Stimulated activated naive B cell treated with anti-CD40 and anti-IgM and Interleukin-4, amounts not matched to agents 10 μg/mL and 1 μg/mL and 100 μg/mL, for 72 hours (primary cell): ENCODE results near the gene TWSG1.

Experiments used
- ATAC-seq, 2 donors: fragments of 150-1000 bp; cut with Tn5 transposase; replicated peaks; 2 replicates each; pipeline ENCODE4 v1.10.0; 2021; ENCODE audit warnings: moderate library complexity in 1 of 2
- DNase-seq: peaks from one replicate; pipeline ENCODE4 v3.0.0; 2021
- H3K27ac Mint-ChIP-seq: one replicate; pipeline ENCODE4 v1.8.0; 2022; ENCODE audit warnings: mild to moderate bottlenecking, mixed read lengths
- H3K27me3 Mint-ChIP-seq, 2 donors: one replicate each; pipeline ENCODE4 v1.8.0; 2022; ENCODE audit warnings: mixed read lengths in 2 of 2
- H3K36me3 Mint-ChIP-seq, 2 donors: one replicate each; pipeline ENCODE4 v1.8.0; 2022; ENCODE audit warnings: mixed read lengths in 2 of 2, mild to moderate bottlenecking in 1 of 2
- H3K4me1 Mint-ChIP-seq, 2 donors: one replicate each; pipeline ENCODE4 v1.8.0; 2022; ENCODE audit warnings: mixed read lengths in 2 of 2, mild to moderate bottlenecking in 1 of 2
- H3K4me3 Mint-ChIP-seq, 2 donors: one replicate each; pipeline ENCODE4 v1.8.0; 2022; ENCODE audit warnings: mild to moderate bottlenecking in 2 of 2, mixed read lengths in 2 of 2, moderate library complexity in 1 of 2
- H3K9me3 Mint-ChIP-seq, 2 donors: one replicate each; pipeline ENCODE4 v1.8.0; 2022; ENCODE audit warnings: mixed read lengths in 2 of 2, mild to moderate bottlenecking in 1 of 2

TWSG1 gene

GRCh38 chr18:9334329-9334972 lies at the start of gene TWSG1:
Gene TWSG1, plus strand, starts transcription at chr18:9334773. Its CDS starts 2,457 bp downstream, at chr18:9337230.
- Mint-ChIP-seq H3K4me3 (peak within 1 kb of the TSS; percentile 91 to 93), H3K4me1 (peaks cover 5 to 19% of the 10 kb centered on the region in 2 donors), H3K27me3 (peaks cover 3 to 11% of the 10 kb centered on the region in 2 donors), H3K27ac (peak within 1 kb of the TSS; percentile 69), H3K36me3 (peaks cover 0 to 4% of the 10 kb centered on the region in 2 donors), H3K9me3 (peaks cover 0 to 1% of the 10 kb centered on the region in 2 donors)
- DNase-seq (peak; percentile 87), ATAC-seq (peak; percentile 88 to 92)

GRCh38 chr18:9285604-9286003 lies 49.0 kb upstream of the TWSG1 start:
- Mint-ChIP-seq H3K4me3 (no peak overlapping the region), H3K27ac (no peak overlapping the region), H3K9me3 (peaks cover 0 to 2% of the 10 kb centered on the region in 2 donors), H3K4me1 (no peaks in the 10 kb centered on the region), H3K36me3 (peaks cover 18 to 27% of the 10 kb centered on the region in 2 donors), H3K27me3 (no peaks in the 10 kb centered on the region)
- ATAC-seq: no peak
- DNase-seq: no peak

GRCh38 chr18:9287036-9287435 lies 47.5 kb upstream of the TWSG1 start:
- no peaks in the 10 kb centered on the region for H3K27me3 Mint-ChIP-seq
- peaks cover 0 to 2% of the 10 kb centered on the region in 2 donors for H3K9me3 Mint-ChIP-seq
- peaks cover 21 to 28% of the 10 kb centered on the region in 2 donors for H3K36me3 Mint-ChIP-seq
- ATAC-seq (no peak), DNase-seq (no peak)
- H3K27ac Mint-ChIP-seq: no peak overlapping the region
- no peak overlapping the region for H3K4me3 Mint-ChIP-seq
- H3K4me1 Mint-ChIP-seq: no peaks in the 10 kb centered on the region

- H3K9me3 Mint-ChIP-seq: peaks cover 10 to 12% of the 10 kb centered on the region in 2 donors
- DNase-seq: no peak
- no peaks in the 10 kb centered on the region for H3K4me1 Mint-ChIP-seq
Measured at GRCh38 chr18:9289698-9290097, 44.9 kb upstream of the TWSG1 start.

GRCh38 chr18:9290156-9290555 lies 44.4 kb upstream of the TWSG1 start:
- no peak for ATAC-seq
- no peak overlapping the region for H3K4me3 Mint-ChIP-seq
- DNase-seq: no peak
- no peaks in the 10 kb centered on the region for H3K4me1 Mint-ChIP-seq
- no peaks in the 10 kb centered on the region for H3K27me3 Mint-ChIP-seq
- H3K9me3 Mint-ChIP-seq: peaks cover 10 to 12% of the 10 kb centered on the region in 2 donors
- H3K27ac Mint-ChIP-seq: no peak overlapping the region
- H3K36me3 Mint-ChIP-seq: peaks cover 23 to 37% of the 10 kb centered on the region in 2 donors

More at GRCh38 chr18:9289698-9290097, 44.9 kb upstream of the TWSG1 start:
- Mint-ChIP-seq H3K27me3 (no peaks in the 10 kb centered on the region), H3K4me3 (no peak overlapping the region), H3K36me3 (peaks cover 23 to 37% of the 10 kb centered on the region in 2 donors), H3K27ac (no peak overlapping the region)
- ATAC-seq: no peak

- H3K27me3 Mint-ChIP-seq: no peaks in the 10 kb centered on the region
- peaks cover 17 to 26% of the 10 kb centered on the region in 2 donors for H3K36me3 Mint-ChIP-seq
- H3K27ac Mint-ChIP-seq: no peak overlapping the region
- H3K4me3 Mint-ChIP-seq: no peak overlapping the region
- H3K9me3 Mint-ChIP-seq: peaks cover 10 to 12% of the 10 kb centered on the region in 2 donors
- DNase-seq (no peak), ATAC-seq (no peak)
- H3K4me1 Mint-ChIP-seq: no peaks in the 10 kb centered on the region
Measured at GRCh38 chr18:9292047-9292446, 42.5 kb upstream of the TWSG1 start.

- H3K27ac Mint-ChIP-seq: no peak overlapping the region
- peaks cover 15 to 26% of the 10 kb centered on the region in 2 donors for H3K36me3 Mint-ChIP-seq
- DNase-seq (no peak), ATAC-seq (no peak)
- peaks cover 10 to 17% of the 10 kb centered on the region in 2 donors for H3K9me3 Mint-ChIP-seq
- H3K4me1 Mint-ChIP-seq: no peaks in the 10 kb centered on the region
- no peak overlapping the region for H3K4me3 Mint-ChIP-seq
- no peaks in the 10 kb centered on the region for H3K27me3 Mint-ChIP-seq
Measured at GRCh38 chr18:9293948-9294347, 40.6 kb upstream of the TWSG1 start.

GRCh38 chr18:9296233-9297006 lies 38.2 kb upstream of the TWSG1 start:
- DNase-seq (no peak), ATAC-seq (no peak)
- H3K27ac Mint-ChIP-seq: no peak overlapping the region
- no peaks in the 10 kb centered on the region for H3K4me1 Mint-ChIP-seq
- H3K36me3 Mint-ChIP-seq: peaks cover 9 to 28% of the 10 kb centered on the region in 2 donors
- H3K9me3 Mint-ChIP-seq: peaks cover 10 to 15% of the 10 kb centered on the region in 2 donors
- no peak overlapping the region for H3K4me3 Mint-ChIP-seq
- no peaks in the 10 kb centered on the region for H3K27me3 Mint-ChIP-seq

- no peak for ATAC-seq
- peaks cover 6 to 24% of the 10 kb centered on the region in 2 donors for H3K36me3 Mint-ChIP-seq
- no peak overlapping the region for H3K4me3 Mint-ChIP-seq
- H3K9me3 Mint-ChIP-seq: peaks cover 11 to 15% of the 10 kb centered on the region in 2 donors
- H3K27me3 Mint-ChIP-seq: no peaks in the 10 kb centered on the region
- no peak overlapping the region for H3K27ac Mint-ChIP-seq
- no peaks in the 10 kb centered on the region for H3K4me1 Mint-ChIP-seq
- DNase-seq: no peak
Measured at GRCh38 chr18:9297007-9297393, 37.6 kb upstream of the TWSG1 start.

GRCh38 chr18:9304388-9305070 lies 30.0 kb upstream of the TWSG1 start:
- H3K27ac Mint-ChIP-seq: no peak overlapping the region
- H3K4me3 Mint-ChIP-seq: no peak overlapping the region
- H3K9me3 Mint-ChIP-seq: peaks cover 30 to 37% of the 10 kb centered on the region in 2 donors
- no peak for ATAC-seq
- peaks cover 18 to 24% of the 10 kb centered on the region in 2 donors for H3K36me3 Mint-ChIP-seq
- H3K4me1 Mint-ChIP-seq: no peaks in the 10 kb centered on the region
- H3K27me3 Mint-ChIP-seq: peaks cover 16 to 20% of the 10 kb centered on the region in 2 donors
- no peak for DNase-seq

- ATAC-seq (no peak), DNase-seq (no peak)
- Mint-ChIP-seq H3K4me3 (no peak overlapping the region), H3K4me1 (no peaks in the 10 kb centered on the region), H3K27me3 (peaks cover 23 to 30% of the 10 kb centered on the region in 2 donors), H3K36me3 (peaks cover 0 to 4% of the 10 kb centered on the region in 2 donors), H3K27ac (no peak overlapping the region), H3K9me3 (peaks cover 4% of the 10 kb centered on the region in 2 donors)
Measured at GRCh38 chr18:9319333-9319732, 15.2 kb upstream of the TWSG1 start.

GRCh38 chr18:9321017-9321452 lies 13.5 kb upstream of the TWSG1 start:
- Mint-ChIP-seq H3K27me3 (peaks cover 17 to 24% of the 10 kb centered on the region in 2 donors), H3K36me3 (peaks cover 0 to 4% of the 10 kb centered on the region in 2 donors), H3K9me3 (peaks cover 4% of the 10 kb centered on the region in 2 donors), H3K4me1 (no peaks in the 10 kb centered on the region), H3K27ac (no peak overlapping the region), H3K4me3 (no peak overlapping the region)
- DNase-seq: no peak
- ATAC-seq: no peak

- no peak for ATAC-seq
- peaks cover 0 to 4% of the 10 kb centered on the region in 2 donors for H3K36me3 Mint-ChIP-seq
Measured at GRCh38 chr18:9321736-9322135, 12.8 kb upstream of the TWSG1 start.

GRCh38 chr18:9322744-9323143 lies 11.8 kb upstream of the TWSG1 start:
- peaks cover 17 to 29% of the 10 kb centered on the region in 2 donors for H3K27me3 Mint-ChIP-seq
- peaks cover 4% of the 10 kb centered on the region in 2 donors for H3K9me3 Mint-ChIP-seq
- ATAC-seq: no peak
- DNase-seq: no peak
- no peak overlapping the region for H3K27ac Mint-ChIP-seq
- H3K4me3 Mint-ChIP-seq: no peak overlapping the region
- H3K36me3 Mint-ChIP-seq: peaks cover 0 to 4% of the 10 kb centered on the region in 2 donors
- no peaks in the 10 kb centered on the region for H3K4me1 Mint-ChIP-seq

More at GRCh38 chr18:9321736-9322135, 12.8 kb upstream of the TWSG1 start:
- Mint-ChIP-seq H3K27ac (no peak overlapping the region), H3K4me1 (no peaks in the 10 kb centered on the region), H3K27me3 (peaks cover 17 to 29% of the 10 kb centered on the region in 2 donors), H3K4me3 (no peak overlapping the region), H3K9me3 (peaks cover 4% of the 10 kb centered on the region in 2 donors)
- no peak for DNase-seq
